SIG-M5 (cell line): ENCODE measurements around the gene FASTK.

ENCODE experiments used
- DNase-seq: peaks from one replicate; lab custom pipeline; 2025; lab: John Stamatoyannopoulos, UW

Gene FASTK

DNA sequence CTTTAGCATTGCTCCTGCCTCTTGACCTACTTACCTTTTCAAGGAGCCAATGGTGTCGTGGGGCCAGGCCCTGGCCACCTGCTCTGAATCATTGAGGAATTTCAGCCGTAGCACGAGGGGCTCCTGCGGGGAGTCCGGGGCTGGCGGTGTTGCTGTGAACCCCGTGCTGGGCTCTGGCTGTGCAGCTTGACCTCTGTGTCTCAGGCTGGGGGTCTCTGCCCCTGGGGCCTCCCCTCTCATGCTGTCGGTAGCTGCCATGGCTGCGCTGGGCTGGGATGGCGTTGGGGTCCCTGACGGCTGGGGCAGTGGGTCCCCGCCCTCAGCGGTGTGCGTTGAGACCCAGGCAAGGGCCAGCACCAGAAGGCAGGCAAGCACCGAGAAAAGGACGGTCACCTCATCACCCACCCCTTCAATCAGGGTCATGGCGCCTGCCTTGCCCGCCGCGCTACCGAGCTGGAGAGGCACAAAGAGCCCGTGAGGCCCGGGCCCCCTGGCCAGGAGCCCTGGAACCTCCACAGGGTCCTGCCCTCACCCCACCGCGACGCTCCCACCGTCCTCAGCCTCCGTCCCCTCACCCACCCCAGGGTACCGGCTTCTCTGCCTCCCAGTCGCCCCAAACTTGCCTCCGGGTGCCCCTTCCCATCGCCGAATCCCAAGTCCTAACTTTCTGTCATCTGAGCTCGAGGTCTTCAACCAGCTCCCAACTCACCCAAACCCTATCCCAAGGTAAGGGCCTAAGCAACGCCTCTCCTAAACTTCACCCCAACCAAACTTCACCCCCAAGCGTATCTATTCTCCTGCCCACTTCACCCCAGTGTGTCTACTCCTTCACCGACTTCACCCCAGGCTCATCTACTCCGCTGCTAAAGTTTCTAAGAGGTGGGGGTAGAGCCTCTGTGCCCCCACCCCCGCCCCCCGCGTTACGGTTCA is 1.8 kb upstream of the FASTK start:
- DNase-seq = no peak

DNA sequence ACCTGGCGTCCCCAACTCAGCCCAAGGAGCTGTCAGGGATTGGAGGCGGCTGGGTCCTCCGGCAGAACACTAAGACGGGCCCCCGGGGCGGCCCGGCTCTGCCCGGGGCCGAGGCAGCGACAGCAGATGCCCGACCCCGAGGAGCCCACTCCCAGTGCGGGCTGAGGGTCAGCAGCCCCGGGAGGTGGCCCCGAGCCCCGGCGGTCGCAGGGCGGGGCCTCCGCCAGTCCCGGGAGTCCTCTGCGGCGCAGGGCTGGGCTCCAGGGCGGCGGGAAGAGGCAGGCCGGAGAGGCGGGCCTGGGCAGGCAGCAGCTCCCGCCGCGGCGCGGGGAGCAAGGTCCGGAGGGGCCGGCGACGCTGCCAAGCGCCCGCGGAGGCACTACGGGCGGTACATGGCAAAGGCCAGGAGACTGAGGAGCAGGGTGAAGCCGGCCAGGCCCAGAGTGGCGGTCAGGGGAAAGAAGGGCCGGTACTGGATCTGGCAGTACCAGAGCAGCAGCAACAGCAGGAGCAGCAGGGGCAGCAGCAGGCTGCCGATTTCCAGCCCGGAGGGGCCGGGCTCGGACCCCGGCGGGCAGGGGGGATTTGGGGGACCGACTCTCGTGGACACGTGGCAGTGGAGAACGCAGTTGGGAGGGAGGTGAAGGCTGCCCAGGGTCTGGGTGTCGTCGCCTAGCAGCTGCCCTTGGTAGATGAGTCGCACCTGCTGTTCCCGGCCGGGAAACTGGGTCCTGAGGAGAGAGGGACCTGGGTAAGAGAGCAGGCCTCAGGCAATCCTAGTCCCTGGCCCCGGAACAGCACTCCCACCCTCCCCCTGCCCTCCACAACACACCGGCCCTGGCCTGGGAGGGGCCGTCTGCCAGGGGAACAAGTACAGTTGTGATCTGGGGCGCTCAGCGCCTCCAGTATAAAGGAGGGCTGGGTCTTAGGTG is 827 bp upstream of the FASTK start:
- no peak for DNase-seq

DNA sequence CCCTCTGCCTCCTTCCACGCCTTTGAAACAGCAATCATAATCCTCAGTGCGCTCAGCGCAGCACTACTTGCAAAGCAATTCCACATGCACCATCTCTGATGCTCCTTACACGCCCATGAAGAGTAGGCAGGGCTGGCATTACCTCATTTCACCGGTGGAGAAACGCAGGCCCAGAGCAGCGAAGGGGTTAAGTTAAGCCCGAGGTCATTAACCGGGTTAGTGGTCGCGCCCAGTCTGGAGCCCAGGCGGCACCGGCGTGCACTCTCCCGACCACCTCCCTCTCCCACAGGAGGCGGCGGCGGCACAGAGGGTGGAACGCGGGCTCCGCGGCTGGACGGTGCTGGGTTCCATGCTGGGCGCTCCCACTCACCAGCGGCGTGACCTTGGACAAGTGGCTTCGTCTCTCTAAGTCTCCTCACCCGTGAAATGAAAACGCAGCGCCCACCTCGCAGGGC is 515 bp downstream of the FASTK start:
- DNase-seq = no peak

DNA sequence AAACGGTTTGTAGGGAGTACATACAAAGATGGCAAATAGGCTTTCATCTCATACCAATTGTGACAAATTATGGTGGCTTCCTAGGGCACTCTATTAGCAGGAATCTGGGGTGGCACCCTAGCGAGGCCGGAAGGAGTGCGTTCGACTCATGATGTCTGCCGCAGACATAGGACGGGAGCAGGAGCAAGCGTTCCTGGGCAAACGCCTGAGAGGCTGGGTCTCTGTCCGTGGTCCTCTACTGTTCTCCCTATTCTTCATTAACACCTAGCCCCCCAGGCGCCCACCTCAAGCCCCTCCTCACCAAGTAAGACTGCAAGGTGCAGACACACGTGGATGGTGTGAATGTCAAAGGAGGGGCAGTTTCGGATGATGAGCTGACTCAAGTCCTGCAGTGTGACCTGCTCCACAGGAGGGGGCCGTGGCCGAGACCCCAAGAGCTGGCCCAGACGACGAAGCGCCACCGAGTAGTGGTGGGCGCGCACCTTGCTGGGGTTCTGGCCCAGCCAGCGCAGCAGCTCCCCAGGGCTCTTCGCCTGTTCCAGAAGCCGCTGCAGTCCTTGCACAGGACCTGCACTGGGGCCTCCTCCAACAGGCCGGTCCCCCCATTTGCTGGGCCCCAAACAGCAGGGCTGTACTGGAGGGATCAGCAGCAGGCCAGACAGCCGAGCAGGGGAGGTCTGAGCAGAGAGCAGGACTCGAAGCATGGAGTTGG is 1.3 kb downstream of the FASTK start:
- no peak for DNase-seq

DNA sequence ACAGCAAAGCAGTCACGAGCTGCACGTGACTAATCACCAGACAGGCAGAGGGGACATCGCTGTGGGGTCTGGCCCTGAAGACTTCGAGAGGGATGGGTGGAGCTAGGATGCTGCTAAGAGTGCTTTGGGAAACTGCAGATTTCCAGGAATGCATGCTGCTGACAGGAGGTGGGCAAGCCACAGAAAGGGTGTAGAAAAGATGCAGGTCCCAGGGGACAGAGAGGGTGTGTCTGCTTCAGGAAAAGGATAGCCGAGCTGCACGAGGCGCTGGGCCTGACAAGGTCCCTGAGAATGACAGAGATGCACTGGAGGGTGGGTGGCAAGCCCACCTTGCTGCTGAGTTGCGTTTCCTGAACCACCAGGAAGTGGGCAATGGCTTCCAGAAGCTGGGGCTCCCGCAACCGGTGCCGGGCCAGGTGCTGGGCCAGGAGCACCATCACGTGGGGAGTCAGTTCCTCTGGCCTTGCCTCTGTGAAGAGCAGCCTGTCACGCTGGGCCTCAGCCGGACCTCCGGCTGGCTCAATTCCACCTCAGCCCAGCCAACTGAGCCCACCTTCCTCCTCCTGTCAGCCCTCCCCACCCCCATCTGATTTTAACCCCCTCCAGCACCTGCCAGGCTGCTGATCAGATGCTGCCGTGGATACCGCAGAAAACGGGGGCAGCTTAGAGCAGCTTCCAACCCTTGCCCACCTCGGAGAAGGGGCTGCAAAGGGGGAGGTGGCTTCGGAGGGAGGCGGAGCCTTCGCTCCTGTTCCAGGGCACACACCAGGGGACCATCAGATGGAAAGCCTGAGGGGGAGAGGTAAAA is 2.2 kb downstream of the FASTK start:
- no peak for DNase-seq

DNA sequence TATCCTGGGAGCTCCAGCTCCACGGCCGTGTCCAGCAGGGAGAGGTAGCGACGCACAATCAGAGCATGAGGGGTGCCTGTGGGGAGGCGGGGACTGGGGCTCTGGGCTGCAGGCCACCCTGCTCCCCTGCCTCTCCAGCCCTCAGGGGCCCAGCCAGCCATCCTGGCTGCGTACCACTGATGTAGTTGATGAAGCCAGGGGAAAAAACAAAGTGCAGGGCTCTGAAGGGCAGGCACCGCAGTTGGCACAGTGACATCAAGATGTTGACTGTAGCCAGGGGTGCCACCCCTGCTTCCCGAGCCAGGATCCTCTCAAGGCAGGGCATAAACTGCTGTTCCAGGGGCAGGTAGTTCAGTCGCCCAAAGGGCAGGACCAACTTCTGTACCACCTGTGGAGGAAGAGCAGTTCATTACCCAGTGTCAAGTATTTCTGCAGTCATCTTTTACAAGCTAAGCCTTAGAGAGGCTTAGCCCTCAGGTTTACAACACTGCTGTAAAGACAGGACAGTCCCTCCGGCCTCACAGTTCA is 2.8 kb downstream of the FASTK start:
- DNase-seq = no peak

DNA sequence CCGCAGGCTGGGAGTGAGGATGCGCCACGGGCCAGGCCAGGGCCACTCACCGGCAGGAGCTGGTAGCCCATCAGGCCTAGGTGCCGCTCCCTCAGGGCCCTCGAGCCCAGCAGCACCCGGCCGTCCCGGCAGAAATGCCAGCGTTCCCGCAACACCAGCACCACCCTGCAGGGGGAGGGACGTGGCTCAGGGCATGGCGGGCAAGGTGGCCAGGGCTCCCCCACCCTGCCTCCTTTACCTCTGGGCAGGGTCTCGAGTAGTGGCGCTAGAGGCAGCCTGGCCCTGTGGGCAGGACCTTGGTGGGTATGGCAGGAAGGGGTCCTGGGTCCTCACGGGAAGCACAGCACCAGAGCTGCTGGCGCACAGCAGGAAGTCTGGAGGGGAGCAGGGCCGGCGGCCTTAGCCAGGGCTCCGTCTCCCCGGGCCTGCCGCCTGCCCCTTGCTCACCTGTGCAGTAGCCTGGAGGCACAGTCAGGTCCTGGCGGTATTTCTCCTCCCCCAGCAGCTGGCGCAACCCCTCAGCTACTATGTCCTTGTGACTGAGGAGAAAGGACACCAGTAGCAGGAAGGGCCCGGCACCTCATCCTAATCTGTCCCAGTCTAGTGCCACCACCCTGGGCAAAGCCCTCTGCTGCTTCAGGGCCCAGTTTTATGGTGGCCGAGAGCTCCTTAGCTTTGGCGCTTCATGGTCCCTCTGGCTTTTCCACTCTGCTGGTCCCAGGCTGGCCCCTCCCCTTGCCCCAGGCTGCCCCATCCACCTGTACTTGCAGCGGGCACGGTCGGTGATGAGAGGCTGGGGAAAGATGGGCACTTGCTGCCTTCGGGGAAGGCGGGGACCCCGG is 3.5 kb downstream of the FASTK start:
- DNase-seq = no peak

DNA sequence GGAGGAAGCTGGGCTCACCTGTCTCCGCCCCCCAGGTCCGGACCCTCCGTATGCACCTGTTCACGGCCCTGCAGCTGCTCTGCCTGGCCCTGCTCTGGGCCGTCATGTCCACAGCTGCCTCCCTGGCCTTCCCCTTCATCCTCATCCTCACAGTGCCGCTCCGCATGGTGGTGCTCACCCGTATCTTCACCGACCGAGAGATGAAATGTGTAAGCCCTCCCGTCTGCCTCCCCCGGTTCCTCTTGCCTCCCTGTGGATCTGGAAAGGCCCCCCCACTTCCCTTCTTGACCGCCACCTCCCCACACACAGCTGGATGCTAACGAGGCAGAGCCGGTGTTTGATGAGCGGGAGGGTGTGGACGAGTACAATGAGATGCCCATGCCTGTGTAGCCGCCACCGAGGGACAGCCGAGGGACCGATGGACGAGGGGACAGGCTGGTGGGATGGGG is 4.6 kb downstream of the FASTK start:
- no peak for DNase-seq

DNA sequence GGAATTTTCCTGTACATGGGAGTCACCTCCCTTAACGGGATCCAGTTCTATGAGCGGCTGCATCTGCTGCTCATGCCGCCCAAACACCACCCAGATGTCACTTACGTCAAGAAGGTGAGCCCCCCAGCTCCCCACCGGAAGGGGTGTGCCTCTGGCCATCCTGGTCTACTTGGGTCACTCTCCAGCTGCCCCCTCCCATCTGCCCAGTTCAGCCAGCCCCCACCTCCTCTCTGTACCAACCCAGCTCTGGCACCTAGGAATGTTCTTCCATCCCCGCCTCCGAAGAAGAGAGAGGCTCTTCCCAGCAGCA is 5.0 kb downstream of the FASTK start:
- DNase-seq = no peak

DNA sequence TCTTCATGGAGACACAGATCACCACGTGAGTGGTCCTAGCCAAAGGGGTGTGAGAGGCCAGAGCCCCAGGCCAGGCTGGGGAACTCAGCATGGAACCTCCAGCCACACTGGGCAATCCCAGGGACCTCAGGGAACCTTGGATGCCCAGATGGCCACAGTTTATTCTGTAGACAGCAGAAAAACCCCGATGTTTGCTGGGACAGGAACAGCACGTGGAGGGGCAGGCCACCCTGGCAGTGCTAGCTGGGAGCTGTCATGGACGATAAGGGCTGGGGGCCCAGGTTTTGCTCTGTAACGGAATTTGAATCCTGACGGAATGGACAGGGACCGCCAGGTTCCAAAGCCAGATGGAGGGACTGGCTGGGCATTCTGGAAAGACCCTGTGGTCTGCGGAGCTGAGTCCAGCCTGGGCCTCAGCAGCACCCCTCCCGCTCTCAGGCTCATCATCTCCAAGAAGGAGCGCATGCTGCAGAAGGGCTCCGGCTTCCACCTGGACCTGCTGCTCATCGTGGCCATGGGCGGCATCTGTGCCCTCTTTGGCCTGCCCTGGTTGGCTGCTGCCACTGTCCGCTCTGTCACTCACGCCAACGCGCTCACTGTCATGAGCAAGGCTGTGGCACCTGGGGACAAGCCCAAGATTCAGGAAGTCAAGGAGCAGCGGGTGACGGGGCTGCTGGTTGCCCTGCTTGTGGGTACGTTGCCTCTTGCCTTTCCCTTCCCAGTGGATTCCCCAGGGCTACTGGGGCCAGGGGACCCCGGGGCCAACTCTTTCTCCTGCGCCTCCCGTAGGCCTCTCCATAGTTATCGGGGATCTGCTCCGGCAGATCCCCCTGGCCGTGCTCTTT is 5.6 kb downstream of the FASTK start:
- no peak for DNase-seq

DNA sequence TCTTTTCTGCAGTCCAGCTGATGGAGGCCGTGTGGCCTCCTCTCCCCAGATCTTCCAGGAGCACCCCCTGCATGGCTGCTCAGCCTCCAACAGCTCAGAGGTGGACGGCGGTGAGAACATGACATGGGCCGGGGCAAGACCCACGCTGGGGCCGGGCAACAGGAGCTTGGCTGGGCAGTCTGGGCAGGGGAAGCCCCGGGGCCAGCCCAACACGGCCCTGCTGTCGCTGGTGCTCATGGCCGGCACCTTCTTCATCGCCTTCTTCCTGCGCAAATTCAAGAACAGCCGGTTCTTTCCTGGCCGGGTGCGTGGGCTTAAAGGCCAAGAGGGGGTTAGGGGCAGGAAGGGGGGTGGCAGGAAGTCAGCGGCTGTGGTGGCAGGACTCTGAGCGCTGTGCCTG is 6.6 kb downstream of the FASTK start:
- DNase-seq = no peak

DNA sequence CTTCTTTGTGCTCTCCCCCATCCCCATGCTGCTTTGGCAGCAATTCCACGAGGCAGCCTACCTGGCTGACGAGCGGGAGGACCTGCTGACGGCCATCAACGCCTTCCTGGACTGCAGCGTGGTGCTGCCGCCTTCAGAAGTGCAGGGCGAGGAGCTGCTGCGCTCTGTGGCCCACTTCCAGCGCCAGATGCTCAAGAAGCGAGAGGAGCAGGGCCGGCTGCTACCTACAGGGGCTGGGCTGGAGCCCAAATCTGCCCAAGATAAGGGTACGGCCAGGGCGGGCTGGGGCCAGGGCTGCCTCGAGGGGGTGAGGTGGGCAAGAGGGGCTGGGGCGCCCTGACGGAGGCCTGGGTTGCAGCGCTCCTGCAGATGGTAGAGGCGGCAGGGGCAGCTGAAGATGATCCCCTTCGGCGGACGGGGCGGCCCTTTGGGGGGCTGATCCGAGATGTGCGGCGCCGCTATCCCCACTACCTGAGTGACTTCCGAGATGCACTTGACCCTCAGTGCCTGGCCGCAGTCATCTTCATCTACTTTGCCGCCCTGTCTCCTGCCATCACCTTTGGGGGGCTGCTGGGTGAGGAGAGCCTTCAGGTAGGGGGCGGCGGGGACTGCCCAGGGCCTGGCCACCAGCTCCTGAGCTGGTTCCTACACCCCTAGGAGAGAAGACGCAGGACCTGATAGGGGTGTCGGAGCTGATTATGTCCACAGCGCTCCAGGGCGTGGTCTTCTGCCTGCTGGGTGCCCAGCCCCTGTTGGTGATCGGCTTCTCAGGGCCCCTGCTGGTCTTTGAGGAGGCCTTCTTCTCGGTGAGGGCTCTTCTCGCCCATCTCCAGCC is 9.4 kb downstream of the FASTK start:
- DNase-seq = no peak

DNA sequence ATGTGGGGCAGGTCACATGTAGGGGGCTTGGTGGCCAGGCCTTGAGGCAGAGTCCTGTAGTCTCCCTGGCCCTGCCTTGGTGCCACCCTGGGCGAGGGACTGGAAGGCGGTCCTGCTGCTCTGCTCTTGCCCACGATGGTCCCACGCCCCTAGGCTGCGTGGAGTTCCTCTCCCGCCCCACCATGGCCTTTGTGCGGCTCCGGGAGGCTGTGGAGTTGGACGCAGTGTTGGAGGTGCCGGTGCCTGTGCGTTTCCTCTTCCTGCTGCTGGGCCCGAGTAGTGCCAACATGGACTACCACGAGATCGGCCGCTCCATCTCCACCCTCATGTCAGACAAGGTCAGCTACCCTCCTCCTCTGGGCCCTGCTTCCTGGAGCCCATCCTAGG is 10.0 kb downstream of the FASTK start:
- no peak for DNase-seq

DNA sequence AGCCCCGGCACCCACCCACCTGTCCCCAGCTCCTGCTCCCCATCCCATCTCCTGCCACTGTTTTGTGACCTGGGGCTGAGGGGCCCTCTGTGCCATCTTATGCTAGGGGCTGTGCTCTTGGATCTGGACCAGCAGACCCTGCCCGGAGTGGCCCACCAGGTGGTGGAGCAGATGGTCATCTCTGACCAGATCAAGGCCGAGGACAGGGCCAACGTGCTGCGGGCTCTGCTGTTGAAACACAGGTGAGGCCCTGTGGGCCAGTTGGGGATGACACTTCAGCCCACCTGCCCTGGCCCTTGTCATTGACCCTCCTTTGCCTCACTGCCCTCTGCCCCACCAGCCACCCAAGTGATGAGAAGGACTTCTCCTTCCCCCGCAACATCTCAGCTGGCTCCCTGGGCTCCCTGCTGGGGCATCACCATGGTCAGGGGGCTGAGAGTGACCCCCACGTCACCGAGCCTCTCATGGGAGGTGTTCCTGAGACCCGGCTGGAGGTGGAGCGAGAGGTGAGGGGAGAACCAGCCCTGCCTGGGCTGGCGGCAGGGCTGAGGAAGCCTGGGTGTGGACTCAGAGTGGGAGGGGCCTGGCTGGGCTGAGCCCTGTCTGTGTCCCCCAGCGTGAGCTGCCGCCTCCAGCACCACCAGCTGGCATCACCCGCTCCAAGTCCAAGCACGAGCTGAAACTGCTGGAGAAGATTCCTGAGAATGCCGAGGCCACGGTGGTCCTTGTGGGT is 10.6 kb downstream of the FASTK start:
- DNase-seq = no peak

DNA sequence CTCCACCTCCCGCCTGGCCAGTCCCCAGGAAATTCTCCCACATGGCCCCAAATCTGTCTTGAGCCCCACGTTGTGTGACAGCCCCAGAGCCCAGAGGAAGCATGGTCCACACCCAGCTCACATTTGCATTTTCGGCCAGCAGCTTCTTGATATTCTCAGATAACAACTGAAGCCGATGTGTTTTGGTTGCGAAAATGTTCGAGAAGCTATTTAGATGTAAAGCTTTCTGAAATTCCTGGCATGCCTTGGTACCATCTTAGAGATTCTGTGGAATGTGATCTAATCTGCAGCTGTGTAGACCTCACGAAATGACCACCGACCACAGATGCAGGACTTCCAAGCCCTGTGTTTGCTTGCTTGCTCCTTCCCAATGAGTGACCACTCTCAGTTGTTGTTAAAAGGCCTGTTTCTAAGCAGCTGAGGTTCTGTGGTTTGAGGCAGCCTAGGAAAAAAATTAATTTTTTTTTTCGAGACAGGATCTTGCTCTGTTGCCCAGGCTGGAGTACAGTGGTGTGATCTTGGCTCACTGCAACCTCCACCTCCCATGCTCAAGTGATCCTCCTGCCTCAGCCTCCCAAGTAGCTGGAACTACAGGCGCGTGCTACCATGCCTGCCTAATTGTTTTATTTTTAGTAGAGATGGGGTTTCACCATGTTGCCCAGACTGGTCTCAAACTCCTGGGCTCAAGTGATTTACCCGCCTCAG is 12.4 kb downstream of the FASTK start:
- no peak for DNase-seq

DNA sequence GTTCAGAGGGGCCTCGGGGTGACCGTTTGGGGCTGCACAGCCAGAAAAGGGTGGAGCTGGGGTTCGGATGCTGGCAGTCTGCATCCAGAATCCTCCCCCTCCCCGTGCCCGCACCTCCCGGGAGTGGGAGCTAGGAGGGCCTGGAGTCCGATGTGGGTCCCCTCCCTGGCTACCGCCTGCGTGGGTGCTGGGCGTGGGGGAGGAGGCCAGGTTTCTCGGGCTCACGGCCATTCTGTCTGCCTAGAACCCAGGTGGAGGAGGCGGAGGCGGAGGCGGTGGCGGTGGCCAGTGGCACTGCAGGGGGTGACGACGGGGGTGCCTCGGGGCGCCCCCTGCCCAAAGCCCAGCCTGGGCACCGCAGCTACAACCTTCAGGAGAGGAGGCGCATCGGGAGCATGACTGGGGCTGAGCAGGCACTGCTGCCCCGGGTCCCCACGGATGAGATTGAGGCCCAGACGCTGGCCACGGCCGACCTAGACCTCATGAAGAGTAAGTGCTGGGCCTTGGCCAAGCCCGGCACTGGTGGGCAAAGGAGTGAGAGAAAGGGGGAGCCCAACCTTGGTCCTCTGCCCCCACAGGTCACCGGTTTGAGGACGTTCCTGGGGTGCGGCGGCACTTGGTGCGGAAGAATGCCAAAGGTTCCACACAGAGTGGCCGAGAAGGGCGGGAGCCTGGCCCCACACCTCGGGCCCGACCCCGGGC is 14.2 kb downstream of the FASTK start:
- DNase-seq = no peak
